GM10847 (cell line): Measurements from ENCODE around the gene PIWIL1.

Experiments
- POLR2A ChIP-seq: IDR thresholded peaks from 2 replicates; pipeline ENCODE4 v1.6.1; 2011; ENCODE audit not compliant: insufficient read length; ENCODE audit errors: extremely low read depth

The PIWIL1 gene

GRCh38 chr12:130391186-130391585 is 53.5 kb downstream of the PIWIL1 start:
- TF ChIP-seq POLR2A, result no peak

- no peak for TF ChIP-seq POLR2A
These were observed 57.2 kb downstream of the PIWIL1 start for GRCh38 chr12:130394906-130395305.

- no peak for TF ChIP-seq POLR2A
These were observed 59.0 kb downstream of the PIWIL1 start for GRCh38 chr12:130396667-130397066.

GRCh38 chr12:130398100-130398848 is 60.6 kb downstream of the PIWIL1 start:
- no peak for TF ChIP-seq POLR2A

GRCh38 chr12:130401703-130402102 is 64.0 kb downstream of the PIWIL1 start:
- no peak for TF ChIP-seq POLR2A

GRCh38 chr12:130405332-130405731 is 67.6 kb downstream of the PIWIL1 start:
- no peak for TF ChIP-seq POLR2A

- no peak for TF ChIP-seq POLR2A
These were observed 74.7 kb downstream of the PIWIL1 start for GRCh38 chr12:130412384-130412783.

- TF ChIP-seq POLR2A, result no peak
These were observed 76.2 kb downstream of the PIWIL1 start for GRCh38 chr12:130413909-130414308.

GRCh38 chr12:130414381-130414780 is 76.7 kb downstream of the PIWIL1 start:
- TF ChIP-seq POLR2A, result no peak

- TF ChIP-seq POLR2A, result no peak
These were observed 80.6 kb downstream of the PIWIL1 start for GRCh38 chr12:130418251-130418650.

GRCh38 chr12:130419116-130419515 is 81.4 kb downstream of the PIWIL1 start:
- no peak for TF ChIP-seq POLR2A

GRCh38 chr12:130420071-130420470 is 82.4 kb downstream of the PIWIL1 start:
- TF ChIP-seq POLR2A, result no peak

GRCh38 chr12:130421896-130422295 is 84.2 kb downstream of the PIWIL1 start:
- no peak for TF ChIP-seq POLR2A
